Choroid plexus epithelial cell (primary cell): ENCODE results near the gene MTM1.

ENCODE experiments used
- DNase-seq: peaks from one replicate; pipeline ENCODE4 v3.0.0-alpha.2; 2010; ENCODE audit warnings: low read depth
- H3K4me3 ChIP-seq: 2 replicates; pipeline ENCODE4 v1.5.1; 2011; ENCODE audit warnings: low read depth, mild to moderate bottlenecking, control low read depth, low read length, moderate library complexity
- CTCF ChIP-seq: conservative IDR thresholded peaks from 2 replicates; pipeline ENCODE4 v1.5.1; 2011; ENCODE audit warnings: low read depth, mild to moderate bottlenecking, control low read depth, inconsistent platforms, low read length, moderate library complexity

MTM1 gene

DNA sequence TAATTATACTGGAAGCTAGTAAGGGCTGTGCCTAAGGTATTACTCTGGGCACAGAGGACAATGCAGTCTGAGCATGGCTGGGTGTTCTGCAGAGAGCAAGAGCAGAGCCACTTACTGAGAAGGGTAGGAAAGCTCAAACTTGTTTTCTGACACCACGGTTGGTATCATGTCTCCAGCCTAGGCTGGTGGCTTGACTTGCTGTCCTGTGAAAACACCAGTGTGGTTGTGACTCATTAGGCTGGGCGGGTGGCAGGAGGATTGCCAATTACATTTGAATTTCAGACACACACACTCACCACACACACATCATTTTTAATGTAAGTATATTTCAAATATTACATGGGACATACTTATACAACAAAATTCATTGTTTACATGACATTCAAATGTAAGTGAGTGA lies 19.7 kb upstream of the MTM1 start:
- no peak for DNase-seq
- no peak for TF ChIP-seq CTCF
- no peak overlapping the region for H3K4me3 ChIP-seq

DNA sequence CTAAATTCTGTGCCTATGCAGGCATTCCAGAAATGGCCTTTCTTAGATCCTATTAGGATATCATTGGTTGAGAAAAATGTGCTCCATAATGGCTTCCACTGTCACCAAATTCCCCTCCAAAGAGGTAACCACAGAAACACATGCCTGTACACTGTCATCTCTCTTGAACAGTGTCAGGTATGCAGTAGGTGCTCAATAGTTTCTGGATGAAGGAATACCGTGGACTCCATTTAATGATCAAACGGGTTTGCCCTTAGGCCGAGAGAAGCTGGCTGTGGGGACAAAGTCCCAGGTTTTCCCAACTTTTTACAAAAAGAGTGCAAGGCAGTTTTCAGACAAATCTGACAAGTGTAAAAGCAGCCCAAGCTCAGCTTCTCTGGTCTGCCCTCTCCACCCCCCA lies 16.5 kb upstream of the MTM1 start:
- H3K4me3 ChIP-seq, result no peak overlapping the region
- DNase-seq, result no peak
- TF ChIP-seq CTCF, result no peak

DNA sequence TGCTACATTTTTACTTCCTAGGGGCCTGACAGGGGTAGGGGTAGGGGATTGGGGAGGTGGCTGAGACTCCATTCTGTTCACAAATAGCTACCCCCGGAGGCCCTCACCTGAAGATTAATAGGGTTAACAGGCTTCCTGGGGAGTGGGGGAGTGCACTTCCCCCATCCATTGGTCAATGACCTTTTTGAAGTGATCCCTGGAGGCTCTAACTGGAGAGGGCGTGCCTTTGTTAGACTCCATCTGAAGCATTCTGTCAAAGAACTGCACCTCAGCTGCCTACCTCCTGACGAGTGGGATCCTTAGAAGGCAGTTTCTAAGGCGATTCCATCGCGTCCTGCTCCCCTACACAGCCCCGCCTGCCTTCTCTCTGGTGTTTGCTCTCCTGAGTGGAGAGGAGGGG lies 10.0 kb upstream of the MTM1 start:
- no peak overlapping the region for H3K4me3 ChIP-seq
- no peak for DNase-seq
- TF ChIP-seq CTCF, result no peak

DNA sequence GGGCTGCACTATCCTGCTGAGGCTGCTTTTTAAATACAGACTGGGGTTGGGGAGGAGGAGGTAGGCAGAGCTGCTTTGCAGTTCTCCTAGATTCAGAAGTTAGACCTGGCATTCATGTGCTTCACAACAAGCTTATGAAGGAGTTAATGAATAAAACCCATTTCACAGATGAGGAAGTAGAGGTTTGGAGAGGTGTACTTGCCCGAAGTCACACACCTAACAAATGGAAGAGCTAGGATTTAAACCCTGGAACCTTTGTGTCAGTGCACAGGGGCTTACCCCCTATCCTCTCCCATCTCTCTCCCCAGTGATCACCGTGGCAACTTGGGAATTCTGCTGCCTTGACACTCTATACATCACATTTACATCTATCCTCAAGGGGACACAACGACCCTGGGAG lies 3.6 kb upstream of the MTM1 start:
- H3K4me3 ChIP-seq, result no peak overlapping the region
- TF ChIP-seq CTCF, result no peak
- DNase-seq, result no peak

- no peak for TF ChIP-seq CTCF
Measured at GRCh38 chrX:150565551-150565950, 2.9 kb upstream of the MTM1 start.

GRCh38 chrX:150566734-150567182 lies 1.7 kb upstream of the MTM1 start:
- no peak for DNase-seq
- no peak for TF ChIP-seq CTCF
- no peak overlapping the region for H3K4me3 ChIP-seq

More at GRCh38 chrX:150565551-150565950, 2.9 kb upstream of the MTM1 start:
- no peak overlapping the region for H3K4me3 ChIP-seq
- DNase-seq, result no peak

DNA sequence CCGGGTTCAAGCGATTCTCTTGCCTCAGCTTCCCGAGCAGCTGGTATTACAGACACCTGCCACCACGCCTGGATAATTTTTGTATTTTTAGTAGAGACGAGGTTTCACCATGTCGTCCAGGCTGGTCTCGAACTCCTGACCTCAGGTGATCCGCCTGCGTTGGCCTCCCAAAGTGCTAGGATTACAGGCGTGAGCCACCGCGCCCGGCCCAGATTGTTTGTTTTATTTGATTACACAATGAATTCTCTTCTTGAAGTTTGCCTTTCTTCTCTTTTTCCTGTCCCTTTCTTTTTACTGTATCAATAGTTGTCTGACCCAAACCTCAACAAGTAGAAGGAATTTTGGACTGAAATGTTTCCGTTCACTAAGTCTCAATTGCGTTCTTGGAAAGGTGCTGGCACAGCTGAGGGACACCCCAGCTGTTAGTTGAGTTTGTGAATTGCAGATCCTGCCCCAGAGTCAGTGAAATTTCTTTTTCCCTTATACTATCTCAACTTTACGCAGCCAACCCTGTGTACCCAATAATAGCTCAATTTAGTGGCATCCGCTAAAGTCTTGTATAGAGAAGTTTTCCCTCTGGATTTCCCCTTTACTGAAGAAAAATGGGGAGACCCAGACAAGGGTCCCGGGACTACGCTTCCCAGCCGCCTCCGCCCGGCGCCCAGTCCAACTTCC lies 639 bp upstream of the MTM1 start:
- no peak for TF ChIP-seq CTCF
- peak overlapping the region; percentile 33 for H3K4me3 ChIP-seq
- DNase-seq, result no peak
